ENCODE measurements around the gene DUSP9. TPM values are rescaled to one million over a fixed set of nuclear protein-coding genes. Genes with fewer than 3 reads are reported as not detected.

DUSP9 gene
- total RNA-seq, 2 donors from 2014 or later = 0.18 to 0.31 TPM

- no peaks in the 10 kb centered on the region for H3K36me3 ChIP-seq (ENCODE audit: control insufficient read depth, insufficient read depth, low read length)
- TF ChIP-seq CTCF (conservative IDR thresholded peaks at IDR 0.05) = no peak
- no peaks in the 10 kb centered on the region for H3K9me3 ChIP-seq (ENCODE audit: control insufficient read depth, low read length)
- no peaks in the 10 kb centered on the region for H3K36me3 Mint-ChIP-seq (ENCODE audit: low read depth)
- H3K4me1 Mint-ChIP-seq = no peaks in the 10 kb centered on the region
- no peak overlapping the region for H3K27ac ChIP-seq (ENCODE audit: low read depth, low read length)
- peaks cover 58% of the 10 kb centered on the region for H3K9me3 Mint-ChIP-seq
- H3K27me3 ChIP-seq (ENCODE audit: control insufficient read depth, insufficient read depth, low read length, poor library complexity, severe bottlenecking) = no peaks in the 10 kb centered on the region
- H3K4me1 ChIP-seq (ENCODE audit: control insufficient read depth, insufficient read depth, low read length) = no peaks in the 10 kb centered on the region
- 80 to 93% methylated on average over 1 to 7 of the region's 7 CpGs for WGBS, 2 experiments (ENCODE audit: insufficient coverage in 1 of 2, insufficient read length in 1 of 2)
- DNase-seq = no peak
- H3K4me3 ChIP-seq (ENCODE audit: low read length) = no peak overlapping the region
- H3K27ac Mint-ChIP-seq = no peak overlapping the region
- H3K27me3 Mint-ChIP-seq (ENCODE audit: insufficient read depth) = peaks cover 16% of the 10 kb centered on the region
- H3K4me3 Mint-ChIP-seq = no peak overlapping the region
- no peak overlapping the region for H3K9ac ChIP-seq (ENCODE audit: extremely low read depth, low read length, poor library complexity, severe bottlenecking)
Observed at GRCh38 chrX:153632595-153632946, 14.4 kb upstream of the DUSP9 start.

GRCh38 chrX:153633048-153633447, 14.0 kb upstream of the DUSP9 start:
- no peak overlapping the region for H3K27ac Mint-ChIP-seq
- Histone ChIP-seq H3K9ac (ENCODE audit: extremely low read depth, low read length, poor library complexity, severe bottlenecking) (no peak overlapping the region), H3K27me3 (ENCODE audit: control insufficient read depth, insufficient read depth, low read length, poor library complexity, severe bottlenecking) (no peaks in the 10 kb centered on the region), H3K9me3 (ENCODE audit: control insufficient read depth, low read length) (no peaks in the 10 kb centered on the region), H3K27ac (ENCODE audit: low read depth, low read length) (no peak overlapping the region), H3K36me3 (ENCODE audit: control insufficient read depth, insufficient read depth, low read length) (no peaks in the 10 kb centered on the region), H3K4me3 (ENCODE audit: low read length) (no peak overlapping the region), H3K4me1 (ENCODE audit: control insufficient read depth, insufficient read depth, low read length) (no peaks in the 10 kb centered on the region)
- TF ChIP-seq CTCF (conservative IDR thresholded peaks at IDR 0.05) = no peak
- H3K4me3 Mint-ChIP-seq = no peak overlapping the region
- WGBS, 2 experiments (ENCODE audit: insufficient coverage in 1 of 2, insufficient read length in 1 of 2) = 95 to 100% methylated on average over 1 to 13 of the region's 14 CpGs
- no peaks in the 10 kb centered on the region for H3K4me1 Mint-ChIP-seq
- H3K27me3 Mint-ChIP-seq (ENCODE audit: insufficient read depth) = peaks cover 18% of the 10 kb centered on the region
- peaks cover 63% of the 10 kb centered on the region for H3K9me3 Mint-ChIP-seq
- DNase-seq = peak; percentile 5
- H3K36me3 Mint-ChIP-seq (ENCODE audit: low read depth) = no peaks in the 10 kb centered on the region

GRCh38 chrX:153633607-153634180, 13.3 kb upstream of the DUSP9 start:
- TF ChIP-seq CTCF (conservative IDR thresholded peaks at IDR 0.05) = no peak
- DNase-seq = peak; percentile 20
- no peak overlapping the region for H3K27ac ChIP-seq (ENCODE audit: low read depth, low read length)
- 60 to 86% methylated on average over 1 to 15 of the region's 15 CpGs for WGBS, 2 experiments (ENCODE audit: insufficient coverage in 1 of 2, insufficient read length in 1 of 2)
- no peaks in the 10 kb centered on the region for H3K4me1 Mint-ChIP-seq
- H3K36me3 ChIP-seq (ENCODE audit: control insufficient read depth, insufficient read depth, low read length) = no peaks in the 10 kb centered on the region
- peaks cover 18% of the 10 kb centered on the region for H3K27me3 Mint-ChIP-seq (ENCODE audit: insufficient read depth)
- H3K9me3 ChIP-seq (ENCODE audit: control insufficient read depth, low read length) = no peaks in the 10 kb centered on the region
- H3K36me3 Mint-ChIP-seq (ENCODE audit: low read depth) = no peaks in the 10 kb centered on the region
- no peaks in the 10 kb centered on the region for H3K4me1 ChIP-seq (ENCODE audit: control insufficient read depth, insufficient read depth, low read length)
- H3K27ac Mint-ChIP-seq = no peak overlapping the region
- peaks cover 65% of the 10 kb centered on the region for H3K9me3 Mint-ChIP-seq
- no peak overlapping the region for H3K4me3 Mint-ChIP-seq
- no peak overlapping the region for H3K9ac ChIP-seq (ENCODE audit: extremely low read depth, low read length, poor library complexity, severe bottlenecking)
- no peak overlapping the region for H3K4me3 ChIP-seq (ENCODE audit: low read length)
- no peaks in the 10 kb centered on the region for H3K27me3 ChIP-seq (ENCODE audit: control insufficient read depth, insufficient read depth, low read length, poor library complexity, severe bottlenecking)

Data from endodermal cell (in vitro differentiated cells).